Measurements from ENCODE around the gene TOM1L1.

The TOM1L1 gene

GRCh38 chr17:54898576-54898975 is 2.1 kb upstream of the TOM1L1 start:
- no peak for DNase-seq (ENCODE audit: low spot score)
- TF ChIP-seq CTCF (IDR thresholded peaks at IDR 0.05; ENCODE audit: extremely low read depth, missing control alignments): no peak

GRCh38 chr17:54899201-54899600 is 1.5 kb upstream of the TOM1L1 start:
- no peak for DNase-seq (ENCODE audit: low spot score)
- no peak for TF ChIP-seq CTCF (IDR thresholded peaks at IDR 0.05; ENCODE audit: extremely low read depth, missing control alignments)

- TF ChIP-seq CTCF (IDR thresholded peaks at IDR 0.05; ENCODE audit: extremely low read depth, missing control alignments): no peak
- no peak for DNase-seq (ENCODE audit: low spot score)
Observed at GRCh38 chr17:54899721-54900456, 763 bp upstream of the TOM1L1 start.

GRCh38 chr17:54901230-54901822 is 674 bp downstream of the TOM1L1 start:
- no peak for TF ChIP-seq CTCF (IDR thresholded peaks at IDR 0.05; ENCODE audit: extremely low read depth, missing control alignments)
- DNase-seq (ENCODE audit: low spot score): no peak

- DNase-seq (ENCODE audit: low spot score): no peak
- no peak for TF ChIP-seq CTCF (IDR thresholded peaks at IDR 0.05; ENCODE audit: extremely low read depth, missing control alignments)
Observed at GRCh38 chr17:54902017-54902416, 1.4 kb downstream of the TOM1L1 start.

- no peak for DNase-seq (ENCODE audit: low spot score)
- TF ChIP-seq CTCF (IDR thresholded peaks at IDR 0.05; ENCODE audit: extremely low read depth, missing control alignments): no peak
Observed at GRCh38 chr17:54902611-54903010, 2.0 kb downstream of the TOM1L1 start.

GRCh38 chr17:54903375-54903774 is 2.7 kb downstream of the TOM1L1 start:
- no peak for DNase-seq (ENCODE audit: low spot score)
- no peak for TF ChIP-seq CTCF (IDR thresholded peaks at IDR 0.05; ENCODE audit: extremely low read depth, missing control alignments)
